ENCODE data around the gene ZNF618.

The ZNF618 gene

DNA sequence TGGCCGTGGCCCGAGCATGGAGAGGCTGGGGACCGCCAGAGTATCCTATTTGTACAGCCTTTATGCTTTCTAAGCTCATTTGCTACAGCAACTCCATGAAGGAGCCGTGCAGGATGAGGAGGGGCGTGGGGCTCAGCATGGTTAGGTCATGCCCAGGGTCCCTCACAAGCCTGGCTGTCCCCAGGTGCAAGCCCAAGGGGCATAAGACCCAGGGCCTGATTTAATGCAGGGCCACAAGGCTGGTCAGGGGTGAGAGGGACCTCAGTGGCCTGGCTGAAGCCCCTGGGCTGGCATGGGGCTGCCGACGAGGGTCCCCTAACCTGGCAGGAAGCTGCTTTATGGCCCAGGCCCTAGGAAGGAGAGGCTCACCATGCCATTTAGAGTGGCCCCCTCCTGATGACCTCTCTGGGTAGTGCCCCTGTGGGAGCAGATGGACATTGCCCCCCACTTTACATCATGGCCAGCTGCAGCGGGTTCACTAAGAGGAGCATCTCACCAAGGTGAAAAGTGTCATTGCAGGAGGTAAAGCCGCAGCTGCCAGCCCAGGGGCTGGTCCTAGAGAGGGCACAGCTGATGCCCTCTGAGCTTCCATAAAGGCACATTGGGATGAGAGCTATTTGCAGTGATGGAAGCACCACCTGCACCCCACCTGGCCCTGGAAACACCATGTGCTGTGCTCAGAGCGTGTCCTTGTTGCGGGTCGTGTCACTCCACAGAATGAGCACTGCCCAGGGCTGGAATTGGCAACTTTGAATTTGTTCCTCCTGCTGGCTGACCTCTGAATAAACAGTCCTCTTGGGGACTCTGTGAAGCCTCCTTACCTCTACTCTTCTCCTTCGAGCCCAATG, 58.9 kb downstream of the ZNF618 start:
- POLR2A ChIA-PET: no interaction called here
- TF ChIP-seq, protein P1, sequence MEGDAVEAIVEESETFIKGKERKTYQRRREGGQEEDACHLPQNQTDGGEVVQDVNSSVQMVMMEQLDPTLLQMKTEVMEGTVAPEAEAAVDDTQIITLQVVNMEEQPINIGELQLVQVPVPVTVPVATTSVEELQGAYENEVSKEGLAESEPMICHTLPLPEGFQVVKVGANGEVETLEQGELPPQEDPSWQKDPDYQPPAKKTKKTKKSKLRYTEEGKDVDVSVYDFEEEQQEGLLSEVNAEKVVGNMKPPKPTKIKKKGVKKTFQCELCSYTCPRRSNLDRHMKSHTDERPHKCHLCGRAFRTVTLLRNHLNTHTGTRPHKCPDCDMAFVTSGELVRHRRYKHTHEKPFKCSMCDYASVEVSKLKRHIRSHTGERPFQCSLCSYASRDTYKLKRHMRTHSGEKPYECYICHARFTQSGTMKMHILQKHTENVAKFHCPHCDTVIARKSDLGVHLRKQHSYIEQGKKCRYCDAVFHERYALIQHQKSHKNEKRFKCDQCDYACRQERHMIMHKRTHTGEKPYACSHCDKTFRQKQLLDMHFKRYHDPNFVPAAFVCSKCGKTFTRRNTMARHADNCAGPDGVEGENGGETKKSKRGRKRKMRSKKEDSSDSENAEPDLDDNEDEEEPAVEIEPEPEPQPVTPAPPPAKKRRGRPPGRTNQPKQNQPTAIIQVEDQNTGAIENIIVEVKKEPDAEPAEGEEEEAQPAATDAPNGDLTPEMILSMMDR (IDR thresholded peaks at IDR 0.05; ENCODE audit: insufficient read depth, low read length, missing control alignments): no peak
- DNase-seq (ENCODE audit: low read depth, low spot score): no peak
- no peak overlapping the region for H3K4me3 ChIP-seq (ENCODE audit: low read depth, low read length)
- CTCF ChIA-PET: no interaction called here

DNA sequence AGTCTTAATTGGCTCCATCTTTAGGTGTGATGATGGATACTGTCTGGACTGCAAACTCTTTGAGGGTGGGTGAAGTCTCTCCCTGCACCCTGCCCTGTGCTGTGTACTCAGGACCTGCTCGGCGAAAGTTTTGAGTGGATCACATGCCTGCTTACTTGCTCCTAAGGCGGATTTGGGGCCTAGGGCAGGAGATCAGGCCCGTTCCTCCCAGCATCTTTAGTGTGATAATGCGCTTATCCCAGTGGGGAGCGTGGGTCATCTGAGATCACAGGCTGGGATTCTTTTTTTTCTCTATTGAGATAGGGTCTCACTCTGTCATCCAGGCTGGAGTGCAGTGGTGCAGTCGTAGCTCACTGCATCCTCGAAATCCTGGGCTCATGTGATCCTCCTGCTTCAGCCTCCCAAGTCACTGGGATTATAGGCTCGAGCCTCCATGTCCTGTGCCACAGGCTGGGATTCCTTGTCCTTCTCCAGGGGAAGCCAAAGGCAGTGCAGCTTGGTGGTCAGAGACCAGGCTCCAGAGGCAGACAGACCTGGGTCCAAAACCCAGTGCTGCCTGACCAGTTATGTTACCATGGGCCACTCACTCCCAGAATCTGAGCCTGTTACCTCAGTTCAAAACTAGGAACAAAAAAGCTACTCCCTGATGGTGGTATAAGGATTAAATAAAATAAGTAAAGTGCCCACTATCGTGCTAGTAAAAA, 59.7 kb downstream of the ZNF618 start:
- ChIA-PET POLR2A (no interaction called here), CTCF (interaction anchor here (0.9 to 1.1 kb wide), 2 partner anchors 27 to 59 kb away, joined by 3 to 4 read pairs; no protein-coding TSS in a partner anchor)
- TF ChIP-seq, protein P1 (IDR thresholded peaks at IDR 0.05; ENCODE audit: insufficient read depth, low read length, missing control alignments): no peak
- DNase-seq (ENCODE audit: low read depth, low spot score): no peak
- H3K4me3 ChIP-seq (ENCODE audit: low read depth, low read length): no peak overlapping the region

DNA sequence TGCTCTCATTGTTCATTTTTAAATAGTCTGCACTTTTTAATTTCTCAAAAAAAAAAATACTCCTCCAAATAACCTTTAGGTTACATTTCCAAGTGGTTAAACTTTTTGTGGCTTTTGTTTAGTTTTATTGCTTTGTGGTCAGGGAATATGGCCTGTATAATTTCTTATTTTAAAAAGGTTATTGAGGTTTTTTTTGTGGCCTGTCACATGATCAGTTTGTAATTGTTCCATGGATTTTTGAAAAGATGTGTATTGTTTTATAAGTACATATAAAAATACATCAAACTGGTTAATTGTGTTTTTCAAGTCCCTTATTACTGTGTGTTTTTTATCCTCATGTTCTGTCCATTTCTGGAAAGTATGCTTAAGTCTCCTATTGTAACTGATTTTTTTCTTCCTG, 64.0 kb downstream of the ZNF618 start:
- no peak overlapping the region for H3K4me3 ChIP-seq (ENCODE audit: low read depth, low read length)
- DNase-seq (ENCODE audit: low read depth, low spot score): no peak
- POLR2A ChIA-PET: no interaction called here
- CTCF ChIA-PET: interaction anchor here (0.6 kb wide), 1 partner anchor 23 kb away, joined by 5 read pairs; no protein-coding TSS in a partner anchor
- TF ChIP-seq, protein P1 (IDR thresholded peaks at IDR 0.05; ENCODE audit: insufficient read depth, low read length, missing control alignments): no peak

DNA sequence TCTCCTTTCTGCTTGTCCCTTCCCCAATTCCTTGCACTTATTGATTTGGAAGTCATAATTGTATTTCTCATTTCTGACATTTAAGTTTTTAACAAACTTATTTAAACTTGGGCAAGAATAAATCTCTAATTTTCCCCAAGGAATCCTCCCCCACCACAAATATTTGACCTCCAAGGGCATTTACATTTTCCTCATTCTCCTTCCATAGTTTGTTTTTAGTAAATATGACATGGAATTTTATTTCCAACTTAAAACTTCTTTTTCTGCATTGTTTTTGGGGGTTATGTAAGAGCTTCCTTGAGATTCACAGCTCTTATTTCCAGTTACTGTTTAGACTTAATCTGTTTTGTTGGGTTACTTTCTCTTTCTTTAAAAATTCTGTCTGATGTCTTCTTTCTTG, 64.9 kb downstream of the ZNF618 start:
- TF ChIP-seq, protein P1 (IDR thresholded peaks at IDR 0.05; ENCODE audit: insufficient read depth, low read length, missing control alignments): no peak
- ChIA-PET POLR2A (no interaction called here), CTCF (interaction anchor here (1.0 to 1.2 kb wide), 2 partner anchors 11 to 80 kb away, joined by 3 read pairs; no protein-coding TSS in a partner anchor)
- no peak for DNase-seq (ENCODE audit: low read depth, low spot score)
- H3K4me3 ChIP-seq (ENCODE audit: low read depth, low read length): no peak overlapping the region

DNA sequence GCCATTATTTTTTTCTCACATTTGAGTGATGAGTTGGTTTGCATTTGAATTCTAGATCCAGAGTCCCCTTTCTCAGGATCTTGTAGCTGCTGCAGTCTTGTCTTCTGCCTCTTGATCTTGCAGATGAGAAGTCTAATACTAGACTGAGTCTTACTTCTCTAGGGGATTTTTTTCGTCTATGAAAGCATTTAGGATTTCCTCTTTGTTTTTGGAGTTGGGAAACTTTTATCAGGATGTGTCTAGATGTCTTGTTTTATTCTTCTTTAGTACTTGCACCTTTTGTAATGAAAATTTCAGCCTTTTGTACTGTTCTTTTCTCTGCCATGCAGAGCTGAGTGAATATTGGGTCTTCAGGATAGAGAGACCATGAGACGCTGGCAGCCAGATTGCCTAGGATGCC, 65.4 kb downstream of the ZNF618 start:
- TF ChIP-seq, protein P1 (IDR thresholded peaks at IDR 0.05; ENCODE audit: insufficient read depth, low read length, missing control alignments): no peak
- CTCF ChIA-PET: interaction anchor here (0.9 to 1.2 kb wide), 3 partner anchors 12 to 141 kb away, joined by 3 read pairs; no protein-coding TSS in a partner anchor
- POLR2A ChIA-PET: no interaction called here

More for the DNA sequence above, 65.4 kb downstream of the ZNF618 start:
- no peak for DNase-seq (ENCODE audit: low read depth, low spot score)
- H3K4me3 ChIP-seq (ENCODE audit: low read depth, low read length): no peak overlapping the region
